ENCODE measurements around the gene USP2. TPM values are rescaled to one million over a fixed set of nuclear protein-coding genes. Genes with fewer than 3 reads are reported as not detected.

Gene USP2
- polyA plus RNA-seq, 1 donor (not counting 4 experiments of a cell fraction or from before 2014, with no cell fraction given) = 0.35 TPM

- no peaks in the 10 kb centered on the region for H3K79me2 ChIP-seq (ENCODE audit: control insufficient read depth, insufficient read depth, low read length)
- FAIRE-seq (no peak), DNase-seq (ENCODE audit: low read depth, low spot score) (no peak)
- H3K9me3 ChIP-seq (ENCODE audit: control insufficient read depth, low read depth, low read length) = no peaks in the 10 kb centered on the region
- H3K9ac ChIP-seq (ENCODE audit: control insufficient read depth, extremely low read depth, insufficient read depth, low read length) = peak overlapping the region; percentile 66
- H2AFZ ChIP-seq (ENCODE audit: control insufficient read depth, low read length) = peak overlapping the region; percentile 85
- peaks cover 34% of the 10 kb centered on the region for H3K4me1 ChIP-seq (ENCODE audit: control insufficient read depth, extremely low read depth, insufficient read depth, low read length)
- dilution Hi-C loops (cut with MboI; ENCODE audit: extremely low pct_ligation_motif_present, low sequenced_read_pairs) = no loop called here
- peak overlapping the region; percentile 95 for H3K4me2 ChIP-seq (ENCODE audit: control insufficient read depth, extremely low read depth, insufficient read depth, low read depth, low read length)
- H3K4me3 ChIP-seq (ENCODE audit: control insufficient read depth in 2 of 3, extremely low read depth in 1 of 3, insufficient read depth in 2 of 3, low read depth in 1 of 3, low read length in 3 of 3) = peak overlapping the region; percentile 37 to 75 (median 52)
- H3K36me3 ChIP-seq (ENCODE audit: control insufficient read depth in 2 of 2, extremely low read depth in 1 of 2, insufficient read depth in 2 of 2, low read length in 2 of 2) = no peaks in the 10 kb centered on the region
- H3K27ac ChIP-seq (ENCODE audit: control insufficient read depth, insufficient read depth, low read length) = no peak overlapping the region
- no peaks in the 10 kb centered on the region for H4K20me1 ChIP-seq (ENCODE audit: control insufficient read depth, extremely low read depth, insufficient read depth, low read length)
- TF ChIP-seq EZH2 (IDR thresholded peaks at IDR 0.05; ENCODE audit: low read length) (no peak), CTCF (optimal IDR thresholded peaks at IDR 0.05 in 1 of 3, IDR thresholded peaks at IDR 0.05 in 1 of 3, conservative IDR thresholded peaks at IDR 0.05 in 1 of 3; ENCODE audit: extremely low read depth in 1 of 3, insufficient read depth in 2 of 3, low read length in 3 of 3) (no peak)
- H3K27me3 ChIP-seq (ENCODE audit: control insufficient read depth, extremely low read depth, insufficient read depth, low read length) = peaks cover 3% of the 10 kb centered on the region
- peaks cover 2% of the 10 kb centered on the region for H3K9me1 ChIP-seq (ENCODE audit: control insufficient read depth, extremely low read depth, insufficient read depth, low read length)
These were observed 686 bp downstream of the USP2 start for GRCh38 chr11:119380827-119381180.

GRCh38 chr11:119380160-119380826, 1.2 kb downstream of the USP2 start:
- Histone ChIP-seq H3K4me3 (ENCODE audit: control insufficient read depth in 2 of 3, extremely low read depth in 1 of 3, insufficient read depth in 2 of 3, low read depth in 1 of 3, low read length in 3 of 3) (no peak overlapping the region), H3K4me2 (ENCODE audit: control insufficient read depth, extremely low read depth, insufficient read depth, low read depth, low read length) (no peak overlapping the region), H3K27ac (ENCODE audit: control insufficient read depth, insufficient read depth, low read length) (no peak overlapping the region), H3K9ac (ENCODE audit: control insufficient read depth, extremely low read depth, insufficient read depth, low read length) (no peak overlapping the region), H3K36me3 (ENCODE audit: control insufficient read depth in 2 of 2, extremely low read depth in 1 of 2, insufficient read depth in 2 of 2, low read length in 2 of 2) (no peaks in the 10 kb centered on the region), H3K27me3 (ENCODE audit: control insufficient read depth, extremely low read depth, insufficient read depth, low read length) (peaks cover 3% of the 10 kb centered on the region), H3K9me3 (ENCODE audit: control insufficient read depth, low read depth, low read length) (no peaks in the 10 kb centered on the region), H2AFZ (ENCODE audit: control insufficient read depth, low read length) (no peak overlapping the region), H3K79me2 (ENCODE audit: control insufficient read depth, insufficient read depth, low read length) (no peaks in the 10 kb centered on the region), H3K4me1 (ENCODE audit: control insufficient read depth, extremely low read depth, insufficient read depth, low read length) (peaks cover 34% of the 10 kb centered on the region), H4K20me1 (ENCODE audit: control insufficient read depth, extremely low read depth, insufficient read depth, low read length) (no peaks in the 10 kb centered on the region), H3K9me1 (ENCODE audit: control insufficient read depth, extremely low read depth, insufficient read depth, low read length) (peaks cover 2% of the 10 kb centered on the region)
- dilution Hi-C loops (cut with MboI; ENCODE audit: extremely low pct_ligation_motif_present, low sequenced_read_pairs) = no loop called here
- DNase-seq (ENCODE audit: low read depth, low spot score) (no peak), FAIRE-seq (no peak)
- TF ChIP-seq EZH2 (IDR thresholded peaks at IDR 0.05; ENCODE audit: low read length) (no peak), CTCF (optimal IDR thresholded peaks at IDR 0.05 in 1 of 3, IDR thresholded peaks at IDR 0.05 in 1 of 3, conservative IDR thresholded peaks at IDR 0.05 in 1 of 3; ENCODE audit: extremely low read depth in 1 of 3, insufficient read depth in 2 of 3, low read length in 3 of 3) (no peak)
